Tibial artery (tissue), 4 donors: Measurements from ENCODE around the gene CAMK2B.
A peak's percentile ranks its signal among the peaks of the same experiment; 100 is the strongest.

Experiments
- DNase-seq, 2 donors: peaks; one replicate each; pipeline ENCODE4 v3.0.0-alpha.2; 2019
- H3K27ac ChIP-seq, 2 donors: fragments of 200-600 bp; sonication (generic) in 1 of 2; 1 replicate in 1 of 2; 2 replicates in 1 of 2; pipeline ENCODE4 v1.5.1; 2018 to 2019; ENCODE audit warnings: mild to moderate bottlenecking in 1 of 2
- H3K27me3 ChIP-seq, 2 donors: fragments of 200-600 bp; sonication (generic) in 1 of 2; one replicate each; pipeline versions ENCODE4 v1.5.1 to v1.6.0; 2016 to 2019
- H3K36me3 ChIP-seq, 3 donors: fragments of 200-600 bp; sonication (generic) in 2 of 3; one replicate each; pipeline ENCODE4 v1.5.1; 2016 to 2019; ENCODE audit warnings: mild to moderate bottlenecking in 2 of 3
- H3K4me1 ChIP-seq, 4 donors: fragments of 200-600 bp; sonication (generic) in 2 of 4; 1 replicate in 3 of 4; 2 replicates in 1 of 4; pipeline ENCODE4 v1.5.1; 2016 to 2019
- H3K4me3 ChIP-seq, 2 donors: fragments of 200-600 bp; sonication (generic) in 1 of 2; 1 replicate in 1 of 2; 2 replicates in 1 of 2; pipeline ENCODE4 v1.5.1; 2018 to 2019; ENCODE audit warnings: mild to moderate bottlenecking in 2 of 2
- H3K9me3 ChIP-seq, 3 donors: fragments of 200-600 bp; sonication (generic) in 1 of 3; one replicate each; pipeline ENCODE4 v1.5.1; 2016 to 2019
- intact Hi-C: fragments of 100-400 bp; cut with DNase I; formaldehyde crosslinking; loops from one replicate; pipeline ENCODE4 v1.15.0; 2023; ENCODE audit warnings: low total_unique reads
- TF ChIP-seq, protein P1 (sequence below), 2 experiments: fragments of 200-600 bp in 1 of 2; fragments of 450-650 bp in 1 of 2; IDR thresholded peaks; one replicate each; pipeline ENCODE4 v1.5.1; 2017 to 2019; ENCODE audit warnings: antibody characterized with exemption in 2 of 2, mild to moderate bottlenecking in 1 of 2, moderate library complexity in 1 of 2

CAMK2B gene

DNA sequence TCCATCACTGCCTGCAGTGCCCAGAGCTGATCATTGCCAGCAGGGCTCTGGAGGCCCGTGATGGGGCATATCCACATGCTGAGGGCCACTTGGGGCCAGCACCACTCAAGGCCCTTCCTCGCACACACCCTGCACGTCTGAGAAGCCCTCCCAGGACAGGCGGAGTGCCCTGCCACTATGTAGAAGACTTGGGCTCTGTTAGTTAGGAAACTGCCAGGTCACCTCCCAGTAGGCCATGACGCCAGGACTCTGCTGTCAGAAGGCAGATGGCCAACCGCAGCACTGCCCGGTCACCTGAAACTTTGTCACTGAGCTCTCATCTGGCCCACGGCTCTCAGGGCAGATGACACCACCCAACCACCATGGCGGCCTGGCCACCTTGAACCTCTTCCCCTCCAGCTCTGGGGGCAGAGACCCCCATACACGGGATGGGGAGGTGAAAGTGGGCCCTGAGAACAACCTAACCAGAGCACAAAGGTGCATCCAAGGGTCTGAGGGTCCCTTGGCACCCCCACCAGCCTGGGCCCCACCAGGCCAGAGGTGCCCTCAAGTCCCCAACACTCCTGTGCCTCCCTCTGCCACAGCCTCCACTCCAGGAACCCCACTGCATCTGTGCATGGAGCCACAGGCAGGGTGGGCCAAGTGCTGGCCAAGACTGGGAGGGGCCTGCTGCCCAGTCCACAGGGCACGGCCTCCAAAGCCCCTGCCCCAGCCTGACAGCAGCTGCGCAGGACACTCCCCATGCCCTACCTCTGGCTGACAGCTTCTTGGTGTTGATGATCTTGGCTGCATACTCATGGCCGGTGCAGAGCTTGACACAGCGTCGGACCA lies 41.8 kb downstream of the CAMK2B start:
- intact Hi-C loops, result no loop called here
- H3K9me3 ChIP-seq, result no peaks in the 10 kb centered on the region
- no peaks in the 10 kb centered on the region for H3K27me3 ChIP-seq
- H3K4me3 ChIP-seq, result no peak overlapping the region
- H3K27ac ChIP-seq, result no peak overlapping the region
- peak; percentile 8 to 60 for DNase-seq
- no peaks in the 10 kb centered on the region for H3K4me1 ChIP-seq
- H3K36me3 ChIP-seq, result no peaks in the 10 kb centered on the region
- TF ChIP-seq, protein P1, sequence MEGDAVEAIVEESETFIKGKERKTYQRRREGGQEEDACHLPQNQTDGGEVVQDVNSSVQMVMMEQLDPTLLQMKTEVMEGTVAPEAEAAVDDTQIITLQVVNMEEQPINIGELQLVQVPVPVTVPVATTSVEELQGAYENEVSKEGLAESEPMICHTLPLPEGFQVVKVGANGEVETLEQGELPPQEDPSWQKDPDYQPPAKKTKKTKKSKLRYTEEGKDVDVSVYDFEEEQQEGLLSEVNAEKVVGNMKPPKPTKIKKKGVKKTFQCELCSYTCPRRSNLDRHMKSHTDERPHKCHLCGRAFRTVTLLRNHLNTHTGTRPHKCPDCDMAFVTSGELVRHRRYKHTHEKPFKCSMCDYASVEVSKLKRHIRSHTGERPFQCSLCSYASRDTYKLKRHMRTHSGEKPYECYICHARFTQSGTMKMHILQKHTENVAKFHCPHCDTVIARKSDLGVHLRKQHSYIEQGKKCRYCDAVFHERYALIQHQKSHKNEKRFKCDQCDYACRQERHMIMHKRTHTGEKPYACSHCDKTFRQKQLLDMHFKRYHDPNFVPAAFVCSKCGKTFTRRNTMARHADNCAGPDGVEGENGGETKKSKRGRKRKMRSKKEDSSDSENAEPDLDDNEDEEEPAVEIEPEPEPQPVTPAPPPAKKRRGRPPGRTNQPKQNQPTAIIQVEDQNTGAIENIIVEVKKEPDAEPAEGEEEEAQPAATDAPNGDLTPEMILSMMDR (IDR thresholded peaks at IDR 0.05), result no peak

DNA sequence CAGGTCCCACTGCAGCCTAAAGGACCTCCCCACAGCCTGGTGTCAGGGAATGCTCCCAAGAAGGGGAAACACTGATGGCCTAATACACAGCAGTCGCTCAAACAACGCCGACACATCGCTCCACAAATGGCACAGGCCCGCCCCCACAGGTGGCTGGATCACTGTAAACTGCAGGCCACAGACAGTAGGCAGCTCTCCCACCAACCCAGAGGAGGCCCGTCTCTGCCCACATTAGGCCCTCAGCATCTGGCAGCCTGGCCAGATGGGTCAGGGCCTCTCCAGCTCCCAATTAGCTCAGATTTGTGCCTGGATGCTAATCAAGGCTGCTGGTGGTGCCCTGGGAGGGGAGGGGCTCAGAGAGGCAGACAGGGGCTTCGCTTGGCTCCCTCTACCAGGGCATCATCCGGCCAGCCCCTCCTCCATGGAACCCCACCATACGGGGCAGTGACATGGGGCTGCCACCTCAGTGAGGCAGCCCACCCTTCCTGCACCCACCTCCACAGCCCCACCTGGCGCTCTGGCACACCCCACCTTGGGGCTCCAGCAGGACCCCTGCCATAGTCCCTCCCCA lies 42.7 kb downstream of the CAMK2B start:
- Histone ChIP-seq H3K36me3 (no peaks in the 10 kb centered on the region), H3K4me1 (no peaks in the 10 kb centered on the region), H3K27ac (no peak overlapping the region), H3K27me3 (no peaks in the 10 kb centered on the region), H3K9me3 (no peaks in the 10 kb centered on the region), H3K4me3 (no peak overlapping the region)
- DNase-seq, result peak; percentile 18 to 43
- TF ChIP-seq, protein P1 (IDR thresholded peaks at IDR 0.05), result no peak
- intact Hi-C loops, result no loop called here

DNA sequence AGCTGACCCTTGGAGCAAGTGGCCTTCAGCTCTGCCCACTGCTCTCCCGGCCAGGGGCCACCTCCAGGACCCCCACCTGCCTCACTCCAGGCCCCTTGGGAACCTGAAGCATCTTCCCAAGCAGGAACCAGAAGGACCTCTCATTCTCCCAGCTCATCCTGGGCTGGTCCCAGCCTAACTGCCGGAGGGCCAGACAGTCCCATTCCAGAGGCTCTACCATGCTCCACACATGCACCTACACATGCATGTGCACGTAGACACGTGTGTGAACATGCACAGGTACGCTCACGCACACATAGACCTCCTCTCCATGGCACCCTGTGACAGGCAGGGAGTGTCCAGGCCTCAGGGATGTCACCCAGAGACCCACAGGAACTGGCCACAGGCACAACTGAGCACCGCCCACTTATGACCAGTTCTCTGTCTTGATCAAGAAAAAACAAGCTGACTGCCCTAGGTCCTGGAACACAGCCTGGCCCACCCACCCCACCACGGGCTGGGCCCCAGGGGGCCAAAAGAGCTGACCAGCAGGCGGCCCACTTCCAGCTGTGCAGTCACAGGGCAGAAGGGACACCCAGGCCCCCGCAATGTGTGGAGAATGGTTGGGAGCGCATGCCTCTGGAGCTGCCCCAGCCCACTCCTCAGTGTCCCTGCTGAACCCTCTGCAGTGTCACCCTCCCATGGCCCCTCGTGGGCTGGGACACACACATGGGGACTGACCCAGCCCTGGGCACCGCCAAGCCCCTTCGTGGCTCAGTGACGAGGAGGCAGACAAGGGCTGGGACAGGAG lies 43.4 kb downstream of the CAMK2B start:
- no peaks in the 10 kb centered on the region for H3K4me1 ChIP-seq
- TF ChIP-seq, protein P1 (IDR thresholded peaks at IDR 0.05), result no peak
- H3K27me3 ChIP-seq, result no peaks in the 10 kb centered on the region
- intact Hi-C loops, result no loop called here
- H3K27ac ChIP-seq, result no peak overlapping the region
- no peak overlapping the region for H3K4me3 ChIP-seq
- DNase-seq, result peak; percentile 15 to 59
- no peaks in the 10 kb centered on the region for H3K36me3 ChIP-seq
- H3K9me3 ChIP-seq, result no peaks in the 10 kb centered on the region

DNA sequence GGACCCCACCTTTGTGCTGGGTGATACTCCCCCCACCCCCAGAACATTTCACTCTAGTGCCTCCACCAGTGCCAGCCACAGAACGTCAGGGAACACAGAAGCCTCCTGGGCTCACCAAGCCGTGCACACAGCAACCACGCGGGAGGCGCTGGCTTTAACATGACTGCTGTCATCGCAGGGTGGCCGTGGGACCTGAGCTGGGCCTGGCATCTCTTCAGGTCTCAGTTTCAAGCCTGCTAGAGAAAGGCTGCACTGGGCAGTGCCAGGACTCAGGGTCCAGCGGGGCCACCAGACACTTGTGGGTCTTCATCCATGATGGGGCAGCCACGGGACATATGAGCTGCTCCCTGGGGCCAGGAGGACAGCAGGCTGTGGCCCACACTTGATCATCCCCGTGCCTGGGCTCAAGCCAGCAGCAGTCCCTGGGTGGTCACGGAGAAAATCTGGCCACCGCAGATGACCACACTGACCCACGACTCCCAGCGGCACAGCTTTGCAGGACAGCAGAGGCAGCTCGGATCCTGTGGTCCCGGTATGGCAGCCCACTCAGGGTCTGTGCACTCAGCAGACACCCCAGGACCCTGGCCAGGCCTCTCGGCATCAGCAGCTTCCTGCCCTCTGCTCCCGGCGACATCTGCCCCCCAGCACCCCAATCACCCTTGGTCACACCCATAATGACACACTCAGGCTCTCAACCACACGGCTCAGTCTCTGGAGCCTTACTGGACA lies 44.2 kb downstream of the CAMK2B start:
- Histone ChIP-seq H3K36me3 (no peaks in the 10 kb centered on the region), H3K27me3 (peaks cover 0 to 5% of the 10 kb centered on the region in 2 donors), H3K27ac (no peak overlapping the region), H3K4me1 (peaks cover 0 to 3% (median 0%) of the 10 kb centered on the region in 4 donors), H3K9me3 (no peaks in the 10 kb centered on the region), H3K4me3 (no peak overlapping the region)
- peak; percentile 9 to 61 for DNase-seq
- TF ChIP-seq, protein P1 (IDR thresholded peaks at IDR 0.05), result no peak
- intact Hi-C loops, result no loop called here

DNA sequence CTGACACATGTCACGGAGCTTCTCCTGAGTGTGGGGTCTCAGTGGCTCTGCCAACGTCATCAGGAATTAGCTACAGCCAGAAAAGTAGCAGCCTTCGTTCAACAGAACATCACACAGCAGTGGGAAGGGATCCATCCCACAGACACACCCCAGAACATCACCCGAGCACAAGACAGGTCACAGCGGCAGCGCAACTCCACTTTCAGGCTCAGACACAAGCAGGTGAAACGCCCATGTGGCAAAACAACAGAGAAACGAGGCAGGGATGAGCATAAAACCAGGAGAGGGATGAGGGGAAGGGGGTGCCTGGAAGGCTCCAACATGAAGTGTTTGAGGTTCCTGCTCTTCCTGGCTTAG lies 44.8 kb downstream of the CAMK2B start:
- TF ChIP-seq, protein P1 (IDR thresholded peaks at IDR 0.05), result no peak
- peak; percentile 7 to 25 for DNase-seq
- Histone ChIP-seq H3K9me3 (no peaks in the 10 kb centered on the region), H3K27ac (no peak overlapping the region), H3K4me3 (no peak overlapping the region), H3K4me1 (peaks cover 0 to 4% (median 0%) of the 10 kb centered on the region in 4 donors), H3K36me3 (no peaks in the 10 kb centered on the region), H3K27me3 (peaks cover 0 to 10% of the 10 kb centered on the region in 2 donors)
- intact Hi-C loops, result no loop called here
